Uterus (tissue), 2 donors: ENCODE results near the gene TSHZ2.

ENCODE experiments used
- POLR2A ChIP-seq, 2 donors: fragments of 450-650 bp; IDR thresholded peaks; one replicate each; pipeline ENCODE4 v1.6.1; 2016; ENCODE audit warnings: antibody characterized with exemption in 2 of 2, mild to moderate bottlenecking in 1 of 2, moderate library complexity in 1 of 2
- TF ChIP-seq, protein P1 (sequence below), 4 experiments: fragments of 200-600 bp in 2 of 4; fragments of 450-650 bp in 2 of 4; sonication (generic) in 2 of 4; IDR thresholded peaks; one replicate each; pipeline ENCODE4 v1.5.1; 2016 to 2019; ENCODE audit warnings: antibody characterized with exemption in 4 of 4, mild to moderate bottlenecking in 2 of 4, moderate library complexity in 1 of 4

DNA sequence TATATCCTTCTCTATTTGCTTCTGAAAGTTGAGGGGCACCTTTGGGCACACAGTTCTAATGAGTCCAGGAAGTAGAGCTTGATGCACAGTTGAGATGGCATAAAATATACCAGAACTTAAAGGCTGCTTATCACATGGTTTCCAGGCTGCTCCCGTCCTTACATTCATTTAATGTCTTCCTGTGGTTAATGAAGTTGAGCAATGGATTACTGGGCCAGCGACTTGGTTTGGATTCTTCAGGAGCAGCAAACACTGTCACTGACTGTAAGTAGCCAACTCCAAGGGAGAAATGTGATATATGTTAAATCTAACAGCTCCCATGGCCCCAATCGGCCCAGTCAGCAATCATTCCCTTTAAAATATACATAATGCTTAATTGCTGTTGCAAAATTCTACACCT lies 9.0 kb upstream of the TSHZ2 start:
- TF ChIP-seq, protein P1, sequence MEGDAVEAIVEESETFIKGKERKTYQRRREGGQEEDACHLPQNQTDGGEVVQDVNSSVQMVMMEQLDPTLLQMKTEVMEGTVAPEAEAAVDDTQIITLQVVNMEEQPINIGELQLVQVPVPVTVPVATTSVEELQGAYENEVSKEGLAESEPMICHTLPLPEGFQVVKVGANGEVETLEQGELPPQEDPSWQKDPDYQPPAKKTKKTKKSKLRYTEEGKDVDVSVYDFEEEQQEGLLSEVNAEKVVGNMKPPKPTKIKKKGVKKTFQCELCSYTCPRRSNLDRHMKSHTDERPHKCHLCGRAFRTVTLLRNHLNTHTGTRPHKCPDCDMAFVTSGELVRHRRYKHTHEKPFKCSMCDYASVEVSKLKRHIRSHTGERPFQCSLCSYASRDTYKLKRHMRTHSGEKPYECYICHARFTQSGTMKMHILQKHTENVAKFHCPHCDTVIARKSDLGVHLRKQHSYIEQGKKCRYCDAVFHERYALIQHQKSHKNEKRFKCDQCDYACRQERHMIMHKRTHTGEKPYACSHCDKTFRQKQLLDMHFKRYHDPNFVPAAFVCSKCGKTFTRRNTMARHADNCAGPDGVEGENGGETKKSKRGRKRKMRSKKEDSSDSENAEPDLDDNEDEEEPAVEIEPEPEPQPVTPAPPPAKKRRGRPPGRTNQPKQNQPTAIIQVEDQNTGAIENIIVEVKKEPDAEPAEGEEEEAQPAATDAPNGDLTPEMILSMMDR (IDR thresholded peaks at IDR 0.05): no peak
- no peak for TF ChIP-seq POLR2A (IDR thresholded peaks at IDR 0.05)
